B cell (primary cell): ENCODE measurements around the gene C1orf115.

ENCODE experiments used
- EZH2 ChIP-seq: IDR thresholded peaks from 2 replicates; pipeline ENCODE4 v1.6.1; 2012; ENCODE audit warnings: borderline replicate concordance, low read depth, mild to moderate bottlenecking, moderate library complexity, low read length; ENCODE audit not compliant: insufficient read depth, poor library complexity, severe bottlenecking
- TF ChIP-seq, protein P1 (sequence below): fragments of 200-600 bp; IDR thresholded peaks from one replicate; pipeline ENCODE4 v1.8.0; 2022; ENCODE audit warnings: antibody characterized with exemption, mild to moderate bottlenecking

DNA sequence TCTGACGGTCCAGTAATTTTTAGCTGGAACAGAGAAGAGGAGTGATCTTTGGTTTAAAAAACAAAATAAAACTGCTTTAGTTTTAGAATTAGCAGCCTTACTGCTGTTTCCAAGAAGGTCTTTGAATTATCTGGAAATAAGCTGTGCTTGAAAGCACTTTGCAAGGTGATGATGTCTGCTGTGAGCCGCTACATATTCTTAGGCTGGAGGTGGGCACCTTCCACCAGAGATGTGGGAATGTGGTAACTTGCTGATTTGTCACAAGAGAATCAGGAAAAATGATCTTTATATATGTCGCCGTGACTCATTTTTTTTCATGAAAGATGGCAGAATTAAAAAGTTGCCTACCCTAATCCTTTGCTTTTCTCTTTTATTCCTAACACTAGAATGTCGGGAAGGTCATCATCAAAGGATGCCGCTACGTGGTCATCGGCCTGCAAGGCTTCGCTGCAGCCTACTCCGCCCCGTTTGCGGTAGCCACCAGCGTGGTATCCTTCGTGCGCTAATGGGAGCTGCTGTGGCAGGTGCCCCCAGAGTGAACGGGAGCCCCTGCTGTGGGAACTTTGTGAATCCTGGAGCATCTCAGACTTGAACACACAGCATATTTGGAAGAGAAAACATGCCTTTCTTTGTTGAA is 6.2 kb downstream of the C1orf115 start:
- TF ChIP-seq, protein P1, sequence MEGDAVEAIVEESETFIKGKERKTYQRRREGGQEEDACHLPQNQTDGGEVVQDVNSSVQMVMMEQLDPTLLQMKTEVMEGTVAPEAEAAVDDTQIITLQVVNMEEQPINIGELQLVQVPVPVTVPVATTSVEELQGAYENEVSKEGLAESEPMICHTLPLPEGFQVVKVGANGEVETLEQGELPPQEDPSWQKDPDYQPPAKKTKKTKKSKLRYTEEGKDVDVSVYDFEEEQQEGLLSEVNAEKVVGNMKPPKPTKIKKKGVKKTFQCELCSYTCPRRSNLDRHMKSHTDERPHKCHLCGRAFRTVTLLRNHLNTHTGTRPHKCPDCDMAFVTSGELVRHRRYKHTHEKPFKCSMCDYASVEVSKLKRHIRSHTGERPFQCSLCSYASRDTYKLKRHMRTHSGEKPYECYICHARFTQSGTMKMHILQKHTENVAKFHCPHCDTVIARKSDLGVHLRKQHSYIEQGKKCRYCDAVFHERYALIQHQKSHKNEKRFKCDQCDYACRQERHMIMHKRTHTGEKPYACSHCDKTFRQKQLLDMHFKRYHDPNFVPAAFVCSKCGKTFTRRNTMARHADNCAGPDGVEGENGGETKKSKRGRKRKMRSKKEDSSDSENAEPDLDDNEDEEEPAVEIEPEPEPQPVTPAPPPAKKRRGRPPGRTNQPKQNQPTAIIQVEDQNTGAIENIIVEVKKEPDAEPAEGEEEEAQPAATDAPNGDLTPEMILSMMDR, result no peak
- TF ChIP-seq EZH2, result no peak
